ENCODE results near the gene RYR3. TPM values are rescaled to one million over a fixed set of nuclear protein-coding genes. Genes with fewer than 3 reads are reported as not detected.

The RYR3 gene
- total RNA-seq, 1 donor from 2014 or later = 7.4 TPM

GRCh38 chr15:33757516-33758232 is 446.9 kb downstream of the RYR3 start:
- DNase-seq = no peak
- H3K27ac Mint-ChIP-seq (ENCODE audit: unreplicated experiment) = no peak overlapping the region
- peaks cover 2% of the 10 kb centered on the region for H3K27me3 Mint-ChIP-seq (ENCODE audit: unreplicated experiment)
- TF ChIP-seq CTCF (IDR thresholded peaks at IDR 0.05; ENCODE audit: partially characterized antibody, unreplicated experiment) = no peak
- peaks cover 8% of the 10 kb centered on the region for H3K36me3 Mint-ChIP-seq (ENCODE audit: unreplicated experiment)
- no peaks in the 10 kb centered on the region for H3K4me1 Mint-ChIP-seq (ENCODE audit: low read depth, unreplicated experiment)
- no peak overlapping the region for H3K4me3 Mint-ChIP-seq (ENCODE audit: unreplicated experiment)
- H3K9me3 Mint-ChIP-seq (ENCODE audit: unreplicated experiment) = peaks cover 4% of the 10 kb centered on the region

GRCh38 chr15:33766389-33766788 is 455.6 kb downstream of the RYR3 start:
- Mint-ChIP-seq H3K27ac (ENCODE audit: unreplicated experiment) (no peak overlapping the region), H3K9me3 (ENCODE audit: unreplicated experiment) (no peaks in the 10 kb centered on the region), H3K4me1 (ENCODE audit: low read depth, unreplicated experiment) (no peaks in the 10 kb centered on the region), H3K4me3 (ENCODE audit: unreplicated experiment) (no peak overlapping the region), H3K27me3 (ENCODE audit: unreplicated experiment) (peaks cover 2% of the 10 kb centered on the region), H3K36me3 (ENCODE audit: unreplicated experiment) (no peaks in the 10 kb centered on the region)
- DNase-seq = no peak
- TF ChIP-seq CTCF (IDR thresholded peaks at IDR 0.05; ENCODE audit: partially characterized antibody, unreplicated experiment) = no peak

- Mint-ChIP-seq H3K27ac (ENCODE audit: unreplicated experiment) (no peak overlapping the region), H3K27me3 (ENCODE audit: unreplicated experiment) (peaks cover 2% of the 10 kb centered on the region), H3K36me3 (ENCODE audit: unreplicated experiment) (no peaks in the 10 kb centered on the region), H3K9me3 (ENCODE audit: unreplicated experiment) (no peaks in the 10 kb centered on the region), H3K4me3 (ENCODE audit: unreplicated experiment) (no peak overlapping the region), H3K4me1 (ENCODE audit: low read depth, unreplicated experiment) (peaks cover 11% of the 10 kb centered on the region)
- TF ChIP-seq CTCF (IDR thresholded peaks at IDR 0.05; ENCODE audit: partially characterized antibody, unreplicated experiment) = no peak
- DNase-seq = no peak
These were observed 458.0 kb downstream of the RYR3 start for GRCh38 chr15:33768670-33769190.

- TF ChIP-seq CTCF (IDR thresholded peaks at IDR 0.05; ENCODE audit: partially characterized antibody, unreplicated experiment) = no peak
- Mint-ChIP-seq H3K36me3 (ENCODE audit: unreplicated experiment) (no peaks in the 10 kb centered on the region), H3K27ac (ENCODE audit: unreplicated experiment) (no peak overlapping the region), H3K9me3 (ENCODE audit: unreplicated experiment) (no peaks in the 10 kb centered on the region), H3K27me3 (ENCODE audit: unreplicated experiment) (no peaks in the 10 kb centered on the region), H3K4me1 (ENCODE audit: low read depth, unreplicated experiment) (peaks cover 23% of the 10 kb centered on the region), H3K4me3 (ENCODE audit: unreplicated experiment) (no peak overlapping the region)
- DNase-seq = no peak
These were observed 463.2 kb downstream of the RYR3 start for GRCh38 chr15:33773969-33774368.

GRCh38 chr15:33778852-33779251 is 468.1 kb downstream of the RYR3 start:
- Mint-ChIP-seq H3K9me3 (ENCODE audit: unreplicated experiment) (no peaks in the 10 kb centered on the region), H3K4me3 (ENCODE audit: unreplicated experiment) (no peak overlapping the region), H3K27me3 (ENCODE audit: unreplicated experiment) (no peaks in the 10 kb centered on the region), H3K27ac (ENCODE audit: unreplicated experiment) (no peak overlapping the region), H3K36me3 (ENCODE audit: unreplicated experiment) (no peaks in the 10 kb centered on the region), H3K4me1 (ENCODE audit: low read depth, unreplicated experiment) (peaks cover 11% of the 10 kb centered on the region)
- DNase-seq = no peak
- TF ChIP-seq CTCF (IDR thresholded peaks at IDR 0.05; ENCODE audit: partially characterized antibody, unreplicated experiment) = no peak
